AG08395 (cell line): Measurements from ENCODE around the gene S1PR1.
"Not testable (repeated sequence)": the region's sequence is repeated elsewhere in the genome, so short reads cannot be mapped to it uniquely, and the experiment has no call there.

Experiments used
- DNase-seq: peaks from one replicate; pipeline ENCODE4 v3.0.0; 2012; ENCODE audit warnings: mixed read lengths, low spot score

The S1PR1 gene

DNA sequence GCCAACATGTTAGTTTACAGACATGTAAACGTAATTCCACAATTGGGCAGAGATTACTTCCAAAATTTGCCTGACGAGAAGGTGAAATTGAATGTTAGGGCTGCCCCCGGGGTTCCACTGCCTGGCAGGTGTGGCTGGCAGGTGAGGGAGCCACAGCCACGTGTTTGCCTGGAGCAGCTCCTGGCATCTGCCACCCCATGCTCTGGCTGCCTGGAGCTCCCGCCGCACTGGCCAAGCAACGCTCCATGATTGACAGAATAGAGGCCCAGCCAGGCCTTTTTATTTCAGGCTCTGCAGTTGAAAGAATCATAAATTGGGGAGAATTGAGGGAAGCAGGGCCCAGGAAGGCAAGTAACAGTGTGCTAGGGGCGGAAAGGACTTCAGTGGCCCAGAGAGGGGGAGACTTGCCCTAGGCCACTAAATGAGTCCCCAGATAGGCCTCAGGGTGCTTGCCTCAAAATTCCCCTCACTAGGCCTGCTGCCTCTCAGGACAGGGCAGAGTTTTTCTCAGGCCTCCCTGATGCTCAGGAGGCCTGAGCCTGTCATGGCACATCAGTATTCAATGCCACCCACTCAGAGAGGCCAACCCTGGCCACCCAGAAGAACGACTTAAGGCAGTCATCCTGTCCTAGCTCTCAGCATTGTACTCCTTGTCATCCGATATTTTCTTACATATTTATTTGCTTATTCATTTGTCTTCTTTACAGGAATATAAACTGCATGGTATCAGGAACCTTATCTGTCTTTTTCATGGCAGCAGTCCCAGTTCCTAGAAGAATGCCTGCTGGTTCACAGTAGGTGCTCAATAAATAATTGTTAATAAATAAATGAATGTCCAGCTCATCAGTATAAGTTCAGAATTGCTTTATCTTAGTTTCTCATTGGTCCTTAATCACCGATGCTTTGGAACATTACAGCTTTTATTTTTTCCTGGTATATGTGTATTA is 16.6 kb upstream of the S1PR1 start:
- DNase-seq = no peak

DNA sequence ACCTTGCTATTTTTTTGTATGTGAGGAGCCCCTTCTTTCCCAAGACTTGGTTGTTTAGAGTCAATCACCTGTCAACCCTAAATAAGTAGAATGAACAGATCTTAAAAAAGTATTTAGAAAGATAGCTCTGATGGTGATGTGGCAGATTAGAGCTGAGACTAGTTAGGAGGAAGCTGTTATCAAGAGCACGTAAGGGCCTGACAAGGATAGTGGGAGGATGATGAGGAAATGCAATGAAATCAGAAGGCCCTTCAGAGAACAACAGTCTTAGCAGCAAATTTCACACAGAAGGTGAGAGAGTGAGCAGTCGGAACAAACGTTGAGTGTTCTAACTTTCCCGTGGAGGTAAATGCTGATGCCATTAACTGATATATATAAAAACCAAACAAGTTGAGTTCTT is 15.9 kb upstream of the S1PR1 start:
- no peak for DNase-seq

DNA sequence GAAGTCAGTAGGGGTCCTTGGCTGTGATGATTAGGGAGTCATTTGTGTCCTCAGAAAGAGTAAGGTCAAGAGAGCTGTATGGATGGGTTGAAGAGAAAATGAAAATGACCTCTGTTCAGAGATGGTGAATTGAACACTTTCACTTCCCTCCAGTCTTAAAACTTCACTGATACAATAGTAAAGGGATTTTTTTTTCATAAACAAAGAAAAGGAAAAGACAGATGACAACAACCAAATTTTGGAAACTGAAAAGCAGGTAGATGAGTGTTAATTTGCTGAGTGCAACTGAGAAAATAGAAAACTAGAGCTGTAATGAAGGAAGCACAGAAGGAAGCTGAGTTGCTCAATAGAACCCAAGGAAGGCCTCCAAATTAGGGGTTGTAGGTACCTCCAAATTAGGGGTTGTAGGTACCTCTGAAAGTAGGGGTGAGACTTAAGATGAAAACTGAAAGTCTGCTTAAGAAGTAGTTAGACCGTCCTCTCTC is 14.8 kb upstream of the S1PR1 start:
- DNase-seq = no peak

DNA sequence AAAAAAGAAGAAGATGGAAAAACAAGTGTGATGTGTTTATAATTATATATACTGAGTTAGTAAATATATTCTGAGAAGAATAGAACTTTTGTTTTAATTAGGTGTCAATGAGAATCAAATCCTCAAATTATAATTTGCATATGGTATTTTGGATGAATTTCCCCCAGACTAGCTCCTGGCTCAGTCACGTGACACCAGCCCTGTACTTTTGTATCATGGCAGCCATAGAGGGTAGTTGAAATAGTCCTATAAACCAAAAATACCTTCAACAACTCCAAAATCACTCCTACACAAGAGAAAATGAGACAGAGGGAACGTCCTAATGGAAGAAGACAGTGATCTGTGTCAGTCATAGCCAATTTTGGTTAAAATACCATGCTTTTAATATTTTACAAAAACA is 9.0 kb upstream of the S1PR1 start:
- no peak for DNase-seq

DNA sequence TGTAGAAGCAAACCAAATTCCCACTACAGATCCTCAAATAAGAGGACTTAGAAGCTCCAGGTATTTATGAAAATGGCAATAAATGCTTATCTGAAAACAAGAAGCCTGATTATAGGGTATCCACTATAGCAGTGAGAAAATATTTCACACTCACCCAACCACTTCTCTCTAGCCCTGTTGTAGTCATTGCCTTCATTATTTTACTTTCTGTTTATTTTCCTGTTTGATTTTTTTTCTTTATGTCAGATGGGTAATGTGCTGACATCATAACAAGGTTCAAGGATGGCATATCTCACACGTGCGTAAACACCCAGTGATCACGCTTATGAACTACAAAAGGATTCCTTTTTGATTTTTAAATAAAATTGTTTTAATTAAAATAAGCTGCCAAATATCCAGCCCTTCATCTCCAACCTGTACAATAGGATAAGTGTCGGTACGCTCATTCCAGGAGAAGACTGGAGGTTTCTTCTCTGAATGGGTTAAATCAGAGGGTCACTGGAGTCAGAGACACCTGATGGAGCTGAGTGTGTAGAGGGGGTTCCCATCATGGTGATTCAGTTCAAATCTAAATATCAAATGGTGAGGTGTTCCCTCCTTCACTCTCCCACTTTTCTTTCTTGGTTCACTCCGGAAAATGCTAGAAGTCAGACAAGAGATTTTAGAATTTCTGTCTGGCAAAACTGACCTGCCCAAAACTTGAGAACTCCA is 8.2 kb upstream of the S1PR1 start:
- no peak for DNase-seq

DNA sequence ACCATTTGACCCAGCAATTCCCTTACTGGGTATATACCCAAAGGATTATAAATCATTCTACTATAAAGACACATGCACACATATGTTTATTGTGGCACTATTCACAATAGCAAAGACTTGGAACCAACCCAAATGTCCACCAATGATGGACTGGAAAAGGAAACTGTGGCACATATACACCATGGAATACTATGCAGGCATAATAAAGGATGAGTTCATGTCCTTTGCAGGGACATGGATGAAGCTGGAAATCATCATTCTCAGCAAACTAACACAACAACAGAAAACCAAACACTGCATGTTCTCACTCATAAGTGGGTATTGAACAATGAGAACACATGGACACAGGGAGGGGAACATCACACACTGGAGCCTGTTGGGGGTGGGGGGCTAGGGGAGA is 4.6 kb upstream of the S1PR1 start:
- not testable (repeated sequence) for DNase-seq

DNA sequence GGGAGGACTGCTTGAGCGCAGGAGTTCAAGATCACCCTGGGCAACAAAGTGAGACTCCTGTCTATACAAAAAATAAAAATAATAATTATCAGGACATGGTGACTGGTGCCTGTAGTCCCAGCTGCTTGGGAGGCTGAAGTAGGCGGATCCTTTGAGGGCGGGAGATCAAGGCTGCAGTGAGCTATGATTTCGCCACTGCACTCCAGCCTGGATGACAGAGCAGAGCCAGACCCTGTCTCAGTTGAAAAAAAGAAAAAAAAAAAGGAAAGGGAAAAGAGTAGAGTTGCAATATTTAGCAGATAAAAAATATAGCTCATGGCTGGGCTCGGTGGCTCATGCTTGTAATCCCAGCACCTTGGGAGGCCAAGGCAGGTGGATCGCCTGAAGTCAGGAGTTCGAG is 3.3 kb upstream of the S1PR1 start:
- no peak for DNase-seq

DNA sequence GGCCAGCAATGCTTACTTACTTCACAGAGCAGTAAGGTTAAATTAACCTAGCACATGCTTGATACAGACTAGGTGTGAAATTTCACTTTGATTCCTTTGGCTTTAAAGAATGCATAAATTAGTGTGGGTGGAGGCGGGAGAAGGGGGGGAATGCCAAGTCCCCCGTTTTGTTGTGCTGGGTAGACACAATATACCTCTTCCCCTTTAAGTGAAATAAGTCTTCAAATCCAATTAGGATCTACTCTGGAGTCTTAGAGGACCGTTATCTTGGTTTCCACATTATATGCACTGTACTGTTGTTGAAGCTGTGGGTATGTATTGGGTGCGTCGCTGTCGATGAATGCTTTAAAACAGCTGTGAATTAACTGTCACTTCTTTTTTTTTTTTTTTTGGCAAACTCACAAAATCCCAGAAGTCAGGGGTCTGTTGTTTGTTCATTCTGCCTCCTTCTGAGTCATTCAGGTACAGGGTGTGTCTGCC is 1.6 kb upstream of the S1PR1 start:
- DNase-seq = no peak

DNA sequence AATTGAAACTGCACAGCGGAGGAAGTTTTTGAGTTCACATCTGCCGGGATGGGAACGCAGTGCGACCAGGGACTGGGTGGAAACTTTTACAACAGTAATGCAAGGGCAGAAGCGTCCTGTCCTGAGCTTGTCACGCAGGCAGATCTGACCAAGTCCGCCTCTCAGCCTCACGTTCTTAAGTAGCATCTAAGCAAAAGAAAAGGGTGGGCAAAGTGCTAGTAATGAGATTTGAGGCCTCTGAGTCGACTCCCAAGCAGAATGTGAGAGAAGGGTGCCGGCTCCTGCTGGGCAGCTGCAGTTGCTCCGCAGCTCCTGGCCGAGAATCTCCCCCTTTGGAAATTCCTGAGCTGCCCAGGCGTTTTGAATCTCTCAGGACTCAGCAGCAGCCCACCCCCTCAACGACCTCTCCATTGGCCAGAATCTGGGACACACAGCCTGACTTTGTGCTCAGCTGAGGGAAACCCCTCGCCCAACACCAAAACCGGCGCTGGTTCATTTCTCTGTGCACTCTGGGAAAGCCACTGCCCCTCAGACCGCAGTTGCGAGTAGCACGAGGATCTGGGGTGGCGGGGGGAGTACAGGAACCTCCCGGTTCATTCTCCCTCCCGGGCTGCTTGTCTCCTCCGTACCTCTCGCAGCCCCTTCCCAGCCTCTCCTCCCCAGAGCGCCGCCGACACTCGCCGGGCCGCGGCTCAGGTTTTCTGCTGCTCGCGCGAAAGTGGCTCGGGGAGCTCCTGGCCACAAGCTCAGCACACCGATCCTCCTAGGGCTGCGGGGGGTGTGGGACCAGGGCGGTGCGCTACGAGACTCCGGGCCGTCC is 913 bp upstream of the S1PR1 start:
- peak; percentile 29 for DNase-seq

DNA sequence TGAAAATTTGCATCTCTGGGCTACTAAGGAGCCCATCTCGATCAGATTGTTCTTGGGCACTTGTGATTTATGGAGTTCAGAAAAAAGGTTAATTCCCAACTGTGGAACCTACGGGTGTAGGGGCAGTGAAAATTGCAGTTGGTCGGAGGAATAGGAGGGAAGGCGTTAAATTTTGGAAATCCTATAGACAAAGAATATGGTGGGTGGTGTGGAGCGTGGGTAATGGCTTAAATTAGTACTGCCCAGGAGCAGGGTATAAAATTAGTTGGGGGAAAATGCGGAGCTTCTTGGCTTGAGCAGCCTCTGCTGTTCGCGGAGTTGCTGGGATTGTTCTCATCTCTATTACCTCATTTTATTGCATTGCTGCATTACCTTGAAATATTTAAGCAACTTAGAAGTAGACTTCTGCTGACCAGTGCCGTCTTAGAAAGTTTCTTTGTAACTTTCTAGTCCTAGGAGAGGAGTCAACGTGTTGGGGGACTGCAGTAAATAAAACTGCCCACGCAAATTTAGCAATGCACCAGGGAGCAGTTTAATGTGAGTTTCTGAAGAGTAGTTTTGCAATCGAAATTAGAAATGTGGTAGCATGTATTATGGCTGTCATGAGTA is 514 bp downstream of the S1PR1 start:
- DNase-seq = peak; percentile 40

DNA sequence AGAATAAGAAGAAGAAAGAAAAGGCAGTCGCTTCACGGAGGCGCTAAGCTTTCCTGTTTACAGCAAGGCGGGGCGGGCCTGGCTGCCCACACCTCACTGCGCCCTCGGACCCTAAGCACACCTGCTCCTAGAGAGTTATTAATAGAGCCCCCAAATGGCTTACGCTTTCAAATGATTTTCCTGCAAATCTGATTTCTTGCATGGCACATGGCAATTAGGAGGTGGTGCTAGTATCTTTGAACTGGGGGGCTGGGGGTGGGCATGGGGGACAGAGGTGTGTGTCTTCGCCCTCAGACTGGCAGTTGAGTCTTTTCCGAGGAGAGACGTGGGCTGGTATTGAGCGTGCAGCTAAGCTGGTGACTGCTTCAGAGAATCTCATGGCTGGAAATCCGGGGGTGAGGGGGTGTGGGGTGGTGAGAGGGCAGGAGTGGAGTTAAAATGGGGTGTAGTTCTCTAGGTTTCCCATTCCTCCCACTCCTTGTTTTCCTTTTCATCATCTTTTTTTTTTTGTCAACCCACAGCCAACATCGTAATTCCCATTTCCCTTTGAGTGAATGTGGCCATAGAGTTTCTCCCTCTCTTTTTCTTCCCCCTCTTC is 1.3 kb downstream of the S1PR1 start:
- DNase-seq = no peak

DNA sequence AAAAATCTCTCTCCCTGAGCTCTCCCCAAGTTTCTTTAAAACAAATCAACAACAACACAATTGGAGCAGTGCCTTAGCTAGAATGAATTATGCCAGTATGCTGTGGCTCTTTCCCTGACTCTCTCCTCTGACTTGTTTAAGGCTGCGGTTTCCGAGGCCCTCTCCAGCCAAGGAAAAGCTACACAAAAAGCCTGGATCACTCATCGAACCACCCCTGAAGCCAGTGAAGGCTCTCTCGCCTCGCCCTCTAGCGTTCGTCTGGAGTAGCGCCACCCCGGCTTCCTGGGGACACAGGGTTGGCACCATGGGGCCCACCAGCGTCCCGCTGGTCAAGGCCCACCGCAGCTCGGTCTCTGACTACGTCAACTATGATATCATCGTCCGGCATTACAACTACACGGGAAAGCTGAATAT is 1.9 kb downstream of the S1PR1 start:
- peak; percentile 90 for DNase-seq

DNA sequence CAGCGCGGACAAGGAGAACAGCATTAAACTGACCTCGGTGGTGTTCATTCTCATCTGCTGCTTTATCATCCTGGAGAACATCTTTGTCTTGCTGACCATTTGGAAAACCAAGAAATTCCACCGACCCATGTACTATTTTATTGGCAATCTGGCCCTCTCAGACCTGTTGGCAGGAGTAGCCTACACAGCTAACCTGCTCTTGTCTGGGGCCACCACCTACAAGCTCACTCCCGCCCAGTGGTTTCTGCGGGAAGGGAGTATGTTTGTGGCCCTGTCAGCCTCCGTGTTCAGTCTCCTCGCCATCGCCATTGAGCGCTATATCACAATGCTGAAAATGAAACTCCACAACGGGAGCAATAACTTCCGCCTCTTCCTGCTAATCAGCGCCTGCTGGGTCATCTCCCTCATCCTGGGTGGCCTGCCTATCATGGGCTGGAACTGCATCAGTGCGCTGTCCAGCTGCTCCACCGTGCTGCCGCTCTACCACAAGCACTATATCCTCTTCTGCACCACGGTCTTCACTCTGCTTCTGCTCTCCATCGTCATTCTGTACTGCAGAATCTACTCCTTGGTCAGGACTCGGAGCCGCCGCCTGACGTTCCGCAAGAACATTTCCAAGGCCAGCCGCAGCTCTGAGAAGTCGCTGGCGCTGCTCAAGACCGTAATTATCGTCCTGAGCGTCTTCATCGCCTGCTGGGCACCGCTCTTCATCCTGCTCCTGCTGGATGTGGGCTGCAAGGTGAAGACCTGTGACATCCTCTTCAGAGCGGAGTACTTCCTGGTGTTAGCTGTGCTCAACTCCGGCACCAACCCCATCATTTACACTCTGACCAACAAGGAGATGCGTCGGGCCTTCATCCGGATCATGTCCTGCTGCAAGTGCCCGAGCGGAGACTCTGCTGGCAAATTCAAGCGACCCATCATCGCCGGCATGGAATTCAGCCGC is 2.5 kb downstream of the S1PR1 start:
- DNase-seq = no peak

DNA sequence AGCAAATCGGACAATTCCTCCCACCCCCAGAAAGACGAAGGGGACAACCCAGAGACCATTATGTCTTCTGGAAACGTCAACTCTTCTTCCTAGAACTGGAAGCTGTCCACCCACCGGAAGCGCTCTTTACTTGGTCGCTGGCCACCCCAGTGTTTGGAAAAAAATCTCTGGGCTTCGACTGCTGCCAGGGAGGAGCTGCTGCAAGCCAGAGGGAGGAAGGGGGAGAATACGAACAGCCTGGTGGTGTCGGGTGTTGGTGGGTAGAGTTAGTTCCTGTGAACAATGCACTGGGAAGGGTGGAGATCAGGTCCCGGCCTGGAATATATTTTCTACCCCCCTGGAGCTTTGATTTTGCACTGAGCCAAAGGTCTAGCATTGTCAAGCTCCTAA is 3.2 kb downstream of the S1PR1 start:
- no peak for DNase-seq

DNA sequence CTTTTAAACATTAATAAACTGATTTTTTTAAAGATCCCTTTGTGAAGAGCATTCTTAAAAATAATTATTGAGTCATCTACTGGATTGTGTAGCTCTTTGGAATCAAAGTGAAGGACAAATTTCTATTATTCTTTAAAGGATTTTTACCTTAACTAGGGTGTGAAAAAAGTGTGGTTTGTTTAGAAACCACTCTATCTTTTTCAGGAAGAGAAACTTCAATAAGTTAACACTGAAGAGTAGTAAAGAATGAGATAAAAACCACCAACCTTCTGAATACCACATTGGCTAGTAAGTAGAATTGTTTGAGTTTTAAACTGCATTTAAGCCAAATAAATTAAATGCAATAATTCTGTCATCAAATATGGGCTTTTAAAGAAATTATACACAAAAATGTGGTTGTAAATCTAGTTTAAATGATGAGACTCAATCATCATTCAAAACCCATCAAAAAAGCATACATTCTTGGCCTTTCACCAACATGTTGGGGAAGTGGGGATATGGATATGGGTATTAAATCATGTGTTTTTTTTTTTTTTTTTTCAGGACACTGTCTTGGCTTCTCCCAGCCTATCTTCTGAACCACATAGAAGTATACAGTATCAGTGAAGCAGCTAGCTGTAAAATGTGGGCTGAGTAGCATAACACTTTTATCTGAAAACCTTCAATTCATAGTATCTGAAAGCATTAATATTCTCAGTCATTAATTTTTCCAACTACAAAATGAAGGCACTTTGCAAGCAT is 4.8 kb downstream of the S1PR1 start:
- no peak for DNase-seq

DNA sequence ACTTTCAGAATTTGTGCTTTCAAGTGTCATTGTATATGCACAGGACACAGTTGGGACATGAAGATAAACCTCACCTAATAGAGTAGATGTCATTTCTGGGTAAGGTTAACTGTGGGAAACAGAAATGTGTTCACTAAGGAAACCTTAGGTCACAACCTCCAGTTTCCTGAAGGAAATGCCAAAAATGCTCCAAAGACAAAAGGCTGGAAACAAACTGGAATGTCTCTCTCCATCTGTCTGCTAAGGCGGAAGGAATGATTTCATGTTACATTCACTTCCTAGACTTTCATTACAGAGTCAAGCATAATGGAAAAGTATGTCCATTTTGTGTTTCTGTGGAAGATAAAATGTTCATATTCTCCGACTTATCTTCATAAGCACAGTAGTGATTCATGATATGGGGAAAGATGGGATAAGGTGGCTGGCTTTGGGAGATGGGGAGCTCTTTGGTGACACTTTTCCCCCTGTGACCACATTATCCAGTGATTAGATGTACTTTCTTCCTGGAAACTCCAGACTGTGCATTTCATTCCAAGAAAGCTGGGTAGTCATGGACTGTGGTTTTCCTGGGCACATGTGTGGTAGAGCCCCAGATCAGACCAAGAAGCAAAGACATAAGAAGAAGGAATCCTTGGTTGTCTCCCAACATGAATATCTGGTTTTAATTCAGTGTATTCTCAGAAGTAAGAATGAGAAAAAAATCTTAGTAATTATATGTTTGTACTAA is 5.7 kb downstream of the S1PR1 start:
- DNase-seq = no peak

DNA sequence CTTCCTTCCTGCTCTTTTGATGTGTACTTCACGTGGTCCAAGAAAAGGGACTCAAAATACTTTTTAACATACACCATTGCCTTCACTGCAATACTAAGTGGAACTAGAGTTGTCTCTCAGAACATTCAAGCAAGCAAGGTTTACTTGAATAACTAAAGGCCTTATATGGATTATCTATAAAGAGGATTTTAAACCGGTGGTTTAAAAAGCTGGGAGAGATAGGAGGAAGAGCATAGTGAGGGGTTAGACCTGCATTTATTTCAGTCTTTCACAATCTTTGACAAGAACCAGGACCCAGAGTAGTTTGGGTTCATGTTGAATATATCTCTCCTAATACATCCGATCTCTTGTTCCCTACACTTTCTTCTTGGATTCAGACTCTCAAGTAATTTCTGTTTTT is 6.9 kb downstream of the S1PR1 start:
- no peak for DNase-seq

DNA sequence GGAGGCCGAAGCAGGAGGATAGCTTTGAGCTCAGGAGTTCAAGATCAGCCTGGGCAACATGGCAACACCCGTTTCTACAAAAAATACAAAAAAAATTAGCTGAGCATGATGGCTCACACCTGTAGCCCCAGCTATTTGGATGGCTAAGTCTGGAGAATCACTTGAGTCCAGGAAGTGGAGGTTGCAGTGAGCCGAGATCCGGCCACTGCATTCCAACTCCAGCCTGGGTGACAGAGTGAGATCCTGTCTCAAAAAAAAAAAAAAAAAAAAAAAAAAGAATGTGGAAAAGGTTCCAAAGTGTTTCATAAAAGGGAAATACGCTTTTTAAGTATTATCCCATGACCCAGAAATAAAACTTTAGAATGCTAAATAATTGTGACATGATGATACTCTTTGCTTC is 8.0 kb downstream of the S1PR1 start:
- DNase-seq = no peak
